ENCODE data around the gene UNC5CL. TPM values are rescaled to one million over a fixed set of nuclear protein-coding genes. Genes with fewer than 3 reads are reported as not detected.

The UNC5CL gene
- total and polyA plus RNA-seq, 4 donors, result 1.6 to 4.0 (median 2.1) TPM

DNA sequence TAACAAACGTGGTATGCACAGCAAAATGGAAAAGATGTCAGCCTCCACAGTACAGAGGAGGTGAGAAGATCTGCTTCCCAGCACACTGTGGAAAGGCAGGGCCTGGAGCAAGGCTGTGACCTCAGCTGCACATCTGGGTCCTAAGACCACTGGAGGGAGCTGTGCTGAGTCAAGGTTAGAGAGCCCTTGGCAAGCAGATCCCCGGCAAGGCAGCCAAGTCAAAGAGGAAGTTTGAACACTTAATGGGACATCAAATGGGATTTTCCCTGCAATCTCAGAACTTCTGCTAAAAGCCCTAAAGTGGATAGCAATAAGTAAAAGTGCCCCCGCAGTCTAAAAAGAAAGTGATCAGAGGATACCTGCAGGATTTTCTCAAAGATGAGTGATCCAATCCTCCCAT is 39.5 kb downstream of the UNC5CL start:
- Histone ChIP-seq H3K4me1 (ENCODE audit: control insufficient read depth in 5 of 5, insufficient read depth in 5 of 5, low read length in 5 of 5) (peaks cover 0 to 17% (median 13%) of the 10 kb centered on the region in 5 donors), H3K4me3 (no peak overlapping the region), H3K27me3 (ENCODE audit: control insufficient read depth in 3 of 3, insufficient read depth in 3 of 3, low read length in 2 of 3) (no peaks in the 10 kb centered on the region), H3K27ac (ENCODE audit: low read depth in 1 of 2, low read length in 1 of 2) (no peak overlapping the region), H3K9ac (ENCODE audit: insufficient read depth in 1 of 2, low read length in 2 of 2) (no peak overlapping the region), H3K9me3 (ENCODE audit: control insufficient read depth in 4 of 4, insufficient read depth in 3 of 4, low read length in 3 of 4) (no peaks in the 10 kb centered on the region), H3K36me3 (ENCODE audit: control insufficient read depth in 4 of 4, insufficient read depth in 4 of 4, low read length in 4 of 4) (no peaks in the 10 kb centered on the region)
- ATAC-seq (ENCODE audit: insufficient read depth, low FRiP score) (no peak), DNase-seq (peak; percentile 51 to 77 (median 58))
- 23 to 29% methylated on average over 3 of the region's 3 CpGs for WGBS, 2 donors
- TF ChIP-seq, protein P1, sequence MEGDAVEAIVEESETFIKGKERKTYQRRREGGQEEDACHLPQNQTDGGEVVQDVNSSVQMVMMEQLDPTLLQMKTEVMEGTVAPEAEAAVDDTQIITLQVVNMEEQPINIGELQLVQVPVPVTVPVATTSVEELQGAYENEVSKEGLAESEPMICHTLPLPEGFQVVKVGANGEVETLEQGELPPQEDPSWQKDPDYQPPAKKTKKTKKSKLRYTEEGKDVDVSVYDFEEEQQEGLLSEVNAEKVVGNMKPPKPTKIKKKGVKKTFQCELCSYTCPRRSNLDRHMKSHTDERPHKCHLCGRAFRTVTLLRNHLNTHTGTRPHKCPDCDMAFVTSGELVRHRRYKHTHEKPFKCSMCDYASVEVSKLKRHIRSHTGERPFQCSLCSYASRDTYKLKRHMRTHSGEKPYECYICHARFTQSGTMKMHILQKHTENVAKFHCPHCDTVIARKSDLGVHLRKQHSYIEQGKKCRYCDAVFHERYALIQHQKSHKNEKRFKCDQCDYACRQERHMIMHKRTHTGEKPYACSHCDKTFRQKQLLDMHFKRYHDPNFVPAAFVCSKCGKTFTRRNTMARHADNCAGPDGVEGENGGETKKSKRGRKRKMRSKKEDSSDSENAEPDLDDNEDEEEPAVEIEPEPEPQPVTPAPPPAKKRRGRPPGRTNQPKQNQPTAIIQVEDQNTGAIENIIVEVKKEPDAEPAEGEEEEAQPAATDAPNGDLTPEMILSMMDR (IDR thresholded peaks at IDR 0.05; ENCODE audit: control extremely low read depth, extremely low read depth), result peak; percentile 7

DNA sequence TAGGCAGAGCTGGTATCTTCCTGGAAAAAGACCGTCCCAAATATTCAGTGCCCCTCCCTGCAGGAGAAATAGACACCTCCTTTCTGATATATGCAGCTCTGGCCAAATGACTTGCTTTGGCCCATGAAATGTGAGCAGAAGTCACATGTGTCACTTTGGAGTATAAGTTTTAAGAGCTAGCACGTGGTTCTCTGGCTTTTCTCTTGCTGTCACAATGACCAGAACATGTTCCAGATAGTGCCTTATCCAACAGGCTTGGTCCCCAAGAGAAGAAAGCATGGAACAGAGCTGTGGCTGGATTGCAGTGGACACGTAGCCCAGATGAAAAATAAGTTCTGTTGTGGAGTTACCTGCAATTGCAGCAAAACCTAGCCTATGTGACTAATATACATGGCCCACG is 40.4 kb downstream of the UNC5CL start:
- no peak for DNase-seq
- Histone ChIP-seq H3K9me3 (ENCODE audit: control insufficient read depth in 4 of 4, insufficient read depth in 3 of 4, low read length in 3 of 4) (no peaks in the 10 kb centered on the region), H3K27ac (ENCODE audit: low read depth in 1 of 2, low read length in 1 of 2) (peak overlapping the region in 1 of 2 donors; percentile 2), H3K4me1 (ENCODE audit: control insufficient read depth in 5 of 5, insufficient read depth in 5 of 5, low read length in 5 of 5) (peaks cover 0 to 17% (median 13%) of the 10 kb centered on the region in 5 donors), H3K36me3 (ENCODE audit: control insufficient read depth in 4 of 4, insufficient read depth in 4 of 4, low read length in 4 of 4) (no peaks in the 10 kb centered on the region), H3K27me3 (ENCODE audit: control insufficient read depth in 3 of 3, insufficient read depth in 3 of 3, low read length in 2 of 3) (no peaks in the 10 kb centered on the region), H3K4me3 (no peak overlapping the region), H3K9ac (ENCODE audit: insufficient read depth in 1 of 2, low read length in 2 of 2) (no peak overlapping the region)
- 84 to 88% methylated on average over 4 of the region's 4 CpGs for WGBS, 2 donors
- no peak for ATAC-seq (ENCODE audit: insufficient read depth, low FRiP score)
- TF ChIP-seq, protein P1 (IDR thresholded peaks at IDR 0.05; ENCODE audit: control extremely low read depth, extremely low read depth), result no peak

DNA sequence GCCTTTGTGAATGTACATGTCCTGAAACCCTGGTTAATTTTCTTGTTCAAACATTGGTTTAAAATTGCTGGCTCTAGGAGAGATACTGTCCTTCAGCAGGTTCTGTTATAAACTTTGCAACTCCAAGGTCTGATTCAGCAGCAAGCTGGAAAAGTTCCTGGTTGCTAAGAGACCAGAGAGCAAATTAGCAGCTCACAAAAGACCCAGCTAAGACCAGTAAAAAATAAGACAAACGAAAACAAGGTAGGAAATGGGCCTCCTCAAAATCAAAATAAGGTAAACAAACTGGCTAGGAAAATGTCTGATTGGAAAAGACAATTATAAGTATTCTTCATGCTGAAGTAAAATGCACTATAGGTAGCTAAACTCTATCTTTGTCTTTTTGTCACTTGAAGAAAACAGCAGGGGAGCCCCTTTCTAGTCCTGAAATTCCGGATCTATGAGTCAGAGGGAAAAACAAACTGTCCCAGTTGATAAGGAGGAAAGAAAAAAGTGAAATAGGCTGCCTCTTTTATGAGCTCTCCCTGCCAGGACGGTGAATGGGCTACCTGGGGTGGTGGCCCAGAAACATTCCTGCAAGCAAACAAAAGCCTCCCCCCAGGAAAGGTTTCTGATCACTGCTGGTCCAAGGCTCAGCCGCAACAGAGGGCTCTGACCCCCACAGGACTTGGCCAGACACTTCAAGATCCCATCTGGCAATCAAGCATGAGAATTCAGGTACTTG is 41.6 kb downstream of the UNC5CL start:
- TF ChIP-seq, protein P1 (IDR thresholded peaks at IDR 0.05; ENCODE audit: control extremely low read depth, extremely low read depth), result no peak
- no peak overlapping the region for H3K9ac ChIP-seq (ENCODE audit: insufficient read depth in 1 of 2, low read length in 2 of 2)
- peak; percentile 17 to 70 (median 66) for DNase-seq
- peak; percentile 45 for ATAC-seq (ENCODE audit: insufficient read depth, low FRiP score)
- WGBS, 2 donors, result 52 to 58% methylated on average over 4 of the region's 4 CpGs
- H3K27me3 ChIP-seq (ENCODE audit: control insufficient read depth in 3 of 3, insufficient read depth in 3 of 3, low read length in 2 of 3), result no peaks in the 10 kb centered on the region
- H3K36me3 ChIP-seq (ENCODE audit: control insufficient read depth in 4 of 4, insufficient read depth in 4 of 4, low read length in 4 of 4), result no peaks in the 10 kb centered on the region
- H3K27ac ChIP-seq (ENCODE audit: low read depth in 1 of 2, low read length in 1 of 2), result peak overlapping the region; percentile 79 to 84
- no peaks in the 10 kb centered on the region for H3K9me3 ChIP-seq (ENCODE audit: control insufficient read depth in 4 of 4, insufficient read depth in 3 of 4, low read length in 3 of 4)
- no peak overlapping the region for H3K4me3 ChIP-seq
- H3K4me1 ChIP-seq (ENCODE audit: control insufficient read depth in 5 of 5, insufficient read depth in 5 of 5, low read length in 5 of 5), result peaks cover 0 to 17% (median 13%) of the 10 kb centered on the region in 5 donors
